A549 (cell line): ENCODE results near the gene IL4I1.

Experiments used
- CTCF ChIP-seq: fragments of >200 bp; sonication (Bioruptor Twin); formaldehyde crosslinking; IDR thresholded peaks from 3 replicates; pipeline ENCODE4 v1.5.1; 2016
- MAX ChIP-seq: IDR thresholded peaks from 2 replicates; pipeline ENCODE4 v1.6.1; 2012

- TF ChIP-seq MAX (no peak), CTCF (peak; percentile 99)
These were observed 41.2 kb upstream of the IL4I1 start for GRCh38 chr19:49937750-49938381.
